RCC 7860 (cell line): ENCODE results near the gene SCFD2.

Experiments used
- DNase-seq: peaks from one replicate; pipeline ENCODE4 v3.0.0-alpha.2; 2015; ENCODE audit warnings: low spot score
- FAIRE-seq: peaks from 2 replicates; lab custom pipeline; 2012; peaks lifted over from hg19 to GRCh38; lab: Jason Lieb, UNC

Gene SCFD2

DNA sequence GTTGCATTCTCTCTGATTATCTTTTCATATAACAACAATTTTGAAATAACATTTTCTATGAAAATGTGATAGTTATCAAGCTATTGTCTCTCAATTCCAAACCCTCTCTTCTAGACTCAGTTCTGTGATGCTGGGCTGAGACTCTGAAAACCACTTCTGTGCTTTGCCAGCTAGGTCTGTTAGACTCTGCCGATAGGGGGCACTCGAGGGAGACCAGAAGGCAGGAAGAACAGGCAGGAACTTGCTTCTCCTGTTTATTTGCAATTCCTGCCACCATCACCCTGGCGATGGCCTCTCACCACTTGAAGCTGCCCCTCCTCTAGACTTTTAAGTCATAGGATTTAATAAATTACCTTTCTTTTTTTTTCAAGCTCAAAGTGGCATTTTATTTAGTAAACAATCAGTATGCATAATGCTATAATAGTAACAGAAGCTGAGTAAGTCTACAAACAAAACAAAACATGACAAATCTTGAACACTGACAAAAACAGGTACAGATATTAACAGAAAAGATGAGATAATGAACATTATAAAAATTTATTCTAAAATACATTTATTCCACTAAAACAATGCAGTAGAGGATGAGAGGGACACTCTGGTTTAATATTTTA is 454.1 kb downstream of the SCFD2 start:
- FAIRE-seq = no peak
- DNase-seq = peak; percentile 46

DNA sequence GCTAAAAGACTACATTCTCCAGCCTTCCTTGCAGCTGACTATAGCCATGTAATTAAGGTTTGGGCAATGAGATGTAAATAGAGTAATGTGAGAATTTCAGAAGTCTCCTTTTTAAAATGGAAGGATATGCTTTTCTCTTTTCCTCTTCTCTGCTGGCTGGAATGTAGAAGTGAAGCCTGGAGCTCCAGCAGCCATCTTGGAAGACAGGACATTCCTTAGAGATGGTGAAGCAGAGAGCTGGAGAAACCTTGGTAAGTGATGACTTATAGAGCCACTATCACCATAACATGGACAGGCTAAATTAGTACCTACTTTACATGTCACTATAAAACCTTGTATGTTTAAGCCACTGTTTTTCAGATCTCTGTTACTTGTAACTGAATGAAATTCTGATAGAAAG is 455.7 kb downstream of the SCFD2 start:
- DNase-seq (no peak), FAIRE-seq (no peak)

DNA sequence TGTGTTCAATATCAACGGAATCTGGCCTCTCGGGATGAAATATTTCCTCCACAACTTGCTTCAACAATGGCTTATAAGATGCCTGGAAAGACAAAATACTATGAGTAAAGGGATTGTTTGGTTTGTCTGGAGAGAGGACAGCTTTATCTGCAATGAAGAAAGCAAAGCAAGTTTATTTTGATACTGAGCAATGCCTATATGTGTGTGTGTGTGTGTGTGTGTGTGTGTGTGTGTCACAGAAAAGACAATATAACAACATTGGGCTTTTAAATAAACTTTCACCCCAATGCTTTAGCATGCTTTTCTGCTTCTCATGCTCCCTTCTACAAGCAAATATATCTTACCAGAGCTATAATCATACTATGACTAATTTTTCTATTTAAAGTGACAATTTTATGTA is 458.4 kb downstream of the SCFD2 start:
- FAIRE-seq (no peak), DNase-seq (no peak)

DNA sequence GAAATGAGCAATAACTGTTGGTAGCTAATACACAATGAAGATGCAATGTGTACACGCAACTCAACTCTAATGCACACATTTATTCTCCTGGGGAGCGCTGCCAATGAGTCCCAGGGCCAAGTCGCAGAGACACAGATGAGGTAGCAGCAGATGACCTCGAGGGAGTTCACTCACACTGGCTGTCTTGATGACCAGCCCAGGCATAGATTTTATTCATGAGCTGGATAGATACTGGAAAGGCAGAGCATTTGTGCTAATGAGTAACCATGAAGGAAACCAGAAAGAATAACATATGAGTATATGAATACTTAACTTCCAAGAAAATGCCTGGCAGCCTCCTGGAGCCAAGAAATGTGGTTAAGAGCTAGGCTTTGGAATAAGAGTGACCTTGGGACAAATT is 461.4 kb downstream of the SCFD2 start:
- FAIRE-seq (no peak), DNase-seq (peak; percentile 39)

DNA sequence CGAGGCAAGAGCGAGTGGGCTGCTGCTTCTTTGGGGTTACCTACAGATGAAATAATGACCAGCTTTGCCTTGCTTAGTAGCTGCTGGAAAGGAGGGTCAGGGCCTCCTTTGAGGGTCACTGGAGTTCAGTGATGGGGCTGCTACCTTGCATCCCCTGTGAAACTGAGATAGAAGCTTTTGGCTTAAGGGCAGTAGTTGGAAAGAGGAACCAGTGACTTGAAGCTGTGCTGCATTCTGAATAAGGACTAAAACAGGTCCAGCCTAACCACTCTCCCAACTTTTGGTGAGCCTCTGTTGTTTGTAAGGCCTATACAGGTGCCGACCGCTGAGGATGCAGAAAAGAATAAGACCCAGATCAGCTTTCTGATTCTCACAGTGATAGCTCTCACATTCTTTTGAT is 462.6 kb downstream of the SCFD2 start:
- FAIRE-seq (no peak), DNase-seq (no peak)

DNA sequence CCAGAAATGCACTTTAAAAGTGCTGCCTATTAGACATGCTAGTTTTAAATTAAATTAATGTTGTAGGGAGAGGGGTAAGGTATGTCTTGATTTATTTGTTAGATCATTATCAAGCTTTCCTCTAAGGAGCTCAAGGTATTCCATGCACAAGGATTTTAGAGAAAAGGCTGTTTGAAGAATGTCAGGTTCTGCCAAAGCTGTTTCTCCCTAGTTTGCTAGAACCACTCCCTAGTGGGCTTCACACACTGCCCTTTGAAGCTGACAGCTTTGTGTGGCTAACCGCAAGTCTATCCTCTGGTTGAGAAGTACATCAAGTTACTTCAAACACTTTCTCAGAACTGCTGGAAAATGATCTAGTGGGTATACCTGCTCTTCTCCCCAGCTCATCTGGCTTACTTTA is 471.4 kb downstream of the SCFD2 start:
- DNase-seq (no peak), FAIRE-seq (no peak)

DNA sequence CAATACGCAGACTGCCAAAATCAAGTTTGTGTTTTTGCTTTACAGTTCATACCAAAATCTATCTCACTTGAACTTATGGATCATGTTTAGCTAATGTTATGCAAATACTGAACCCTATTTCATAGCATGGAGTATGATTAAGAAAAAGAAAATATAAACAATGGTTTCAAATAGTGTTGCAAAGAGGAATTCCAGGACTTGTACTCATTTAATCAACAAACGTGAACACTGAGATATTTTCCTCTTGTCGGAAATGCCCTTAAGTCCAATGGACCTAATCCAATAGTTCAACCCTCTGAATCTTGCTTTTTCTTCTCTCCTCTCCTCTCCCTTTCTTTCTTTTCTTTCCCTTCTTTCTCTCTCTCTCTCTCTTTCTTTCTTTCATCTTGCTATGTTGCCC is 473.0 kb downstream of the SCFD2 start:
- FAIRE-seq = no peak
- no peak for DNase-seq

DNA sequence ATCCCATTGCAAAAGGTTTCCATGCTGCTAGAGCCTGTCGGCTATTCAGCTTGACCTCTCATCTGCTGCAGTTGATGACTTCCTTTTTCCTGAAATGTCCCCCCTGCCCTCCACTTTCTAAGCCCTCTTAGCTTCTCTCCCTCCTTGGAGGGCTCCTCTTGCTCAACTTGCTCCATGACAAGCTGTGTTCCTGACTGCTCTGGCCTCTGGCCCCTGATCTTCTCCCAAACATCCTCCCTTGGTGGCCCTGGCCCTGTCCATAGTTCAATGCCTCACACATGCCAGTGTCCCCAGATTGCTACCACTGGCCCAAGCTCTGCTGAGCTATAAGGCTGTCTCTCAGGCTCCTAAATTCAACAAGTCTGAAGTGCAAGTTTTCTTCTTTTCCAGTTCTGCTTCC is 474.1 kb downstream of the SCFD2 start:
- DNase-seq (no peak), FAIRE-seq (no peak)

DNA sequence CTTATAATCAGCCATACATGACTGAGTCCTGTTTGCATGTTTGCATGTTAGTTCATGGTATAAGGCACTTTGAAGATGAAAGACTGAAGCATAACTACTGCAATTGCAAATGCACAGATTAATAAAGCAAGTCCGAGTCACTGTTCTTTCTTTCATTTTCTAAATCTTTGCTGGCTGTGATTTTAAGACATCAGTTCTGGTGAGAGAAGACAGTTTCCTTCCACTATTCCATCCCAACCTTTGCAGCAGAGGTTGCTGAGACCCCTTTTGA is 475.4 kb downstream of the SCFD2 start:
- DNase-seq (no peak), FAIRE-seq (no peak)

DNA sequence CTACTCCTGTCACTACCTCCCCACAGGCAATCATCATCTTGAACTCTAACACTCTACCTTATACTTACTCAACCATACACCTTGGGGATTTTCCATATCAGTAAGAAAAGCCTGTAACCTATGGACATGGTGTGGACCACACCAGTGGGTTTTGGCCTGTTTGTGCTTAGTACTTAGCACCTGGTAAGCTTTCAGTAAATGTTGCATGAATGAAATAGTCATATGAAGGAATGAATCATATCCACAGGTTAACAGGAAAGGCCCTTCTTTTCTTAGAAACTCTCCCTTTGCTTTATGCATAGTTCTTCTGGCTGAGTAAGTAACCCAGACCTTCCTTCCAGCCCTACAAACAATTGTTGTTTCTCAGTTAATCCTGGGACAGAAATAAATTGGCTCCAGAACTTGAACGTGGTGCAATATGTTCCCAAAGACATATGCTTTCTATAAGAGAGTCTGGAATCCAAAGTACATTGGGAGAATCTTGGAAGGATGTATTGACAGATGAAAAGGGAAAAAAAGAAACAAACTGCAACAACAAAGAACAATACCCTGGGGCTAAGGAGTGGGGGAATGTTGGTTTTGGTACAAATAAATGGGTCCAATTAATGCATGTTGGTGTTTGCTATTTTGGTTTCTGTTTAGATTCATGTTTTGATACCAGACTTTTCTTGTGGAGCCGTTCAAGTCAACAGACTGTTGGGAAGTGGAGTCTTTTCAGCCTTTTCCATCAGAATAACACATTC is 475.9 kb downstream of the SCFD2 start:
- no peak for FAIRE-seq
- DNase-seq = no peak

DNA sequence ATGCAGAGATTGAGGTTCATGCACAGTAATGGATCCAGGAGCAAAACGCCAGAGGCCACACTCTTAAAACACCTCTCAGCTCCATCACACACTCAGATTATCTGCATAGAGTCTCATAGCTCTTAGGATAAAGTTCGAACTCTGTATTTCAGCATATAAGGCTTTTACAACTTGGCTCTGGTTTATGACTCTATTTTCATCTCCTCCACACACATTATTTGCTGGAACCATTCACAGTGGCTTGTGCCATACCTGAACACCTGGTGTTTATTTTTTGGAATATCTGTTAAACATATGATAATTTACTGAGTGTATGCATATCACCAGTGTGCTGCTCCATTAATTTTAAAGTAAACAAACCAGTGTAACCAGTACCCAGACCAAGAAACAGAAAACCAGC is 476.5 kb downstream of the SCFD2 start:
- DNase-seq (no peak), FAIRE-seq (no peak)

DNA sequence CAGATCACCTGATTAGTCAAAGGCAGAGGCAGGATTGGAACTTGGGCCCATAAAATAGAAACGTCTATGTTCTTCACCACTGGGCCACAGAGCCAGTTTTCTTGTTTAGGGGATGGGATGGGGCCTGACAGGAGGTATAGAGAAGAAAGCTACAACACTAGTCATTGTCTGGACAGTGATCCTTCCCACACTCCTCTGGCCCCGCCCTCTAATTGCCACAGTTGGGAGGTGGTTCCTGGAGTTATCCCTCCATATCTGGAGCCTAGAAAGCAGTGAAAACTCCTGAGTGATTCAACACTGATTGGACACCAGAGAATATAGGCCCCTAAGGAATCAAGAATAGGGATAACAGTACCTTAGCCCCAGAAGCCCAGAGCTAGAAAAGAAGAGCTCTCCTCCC is 480.9 kb downstream of the SCFD2 start:
- FAIRE-seq (no peak), DNase-seq (no peak)

DNA sequence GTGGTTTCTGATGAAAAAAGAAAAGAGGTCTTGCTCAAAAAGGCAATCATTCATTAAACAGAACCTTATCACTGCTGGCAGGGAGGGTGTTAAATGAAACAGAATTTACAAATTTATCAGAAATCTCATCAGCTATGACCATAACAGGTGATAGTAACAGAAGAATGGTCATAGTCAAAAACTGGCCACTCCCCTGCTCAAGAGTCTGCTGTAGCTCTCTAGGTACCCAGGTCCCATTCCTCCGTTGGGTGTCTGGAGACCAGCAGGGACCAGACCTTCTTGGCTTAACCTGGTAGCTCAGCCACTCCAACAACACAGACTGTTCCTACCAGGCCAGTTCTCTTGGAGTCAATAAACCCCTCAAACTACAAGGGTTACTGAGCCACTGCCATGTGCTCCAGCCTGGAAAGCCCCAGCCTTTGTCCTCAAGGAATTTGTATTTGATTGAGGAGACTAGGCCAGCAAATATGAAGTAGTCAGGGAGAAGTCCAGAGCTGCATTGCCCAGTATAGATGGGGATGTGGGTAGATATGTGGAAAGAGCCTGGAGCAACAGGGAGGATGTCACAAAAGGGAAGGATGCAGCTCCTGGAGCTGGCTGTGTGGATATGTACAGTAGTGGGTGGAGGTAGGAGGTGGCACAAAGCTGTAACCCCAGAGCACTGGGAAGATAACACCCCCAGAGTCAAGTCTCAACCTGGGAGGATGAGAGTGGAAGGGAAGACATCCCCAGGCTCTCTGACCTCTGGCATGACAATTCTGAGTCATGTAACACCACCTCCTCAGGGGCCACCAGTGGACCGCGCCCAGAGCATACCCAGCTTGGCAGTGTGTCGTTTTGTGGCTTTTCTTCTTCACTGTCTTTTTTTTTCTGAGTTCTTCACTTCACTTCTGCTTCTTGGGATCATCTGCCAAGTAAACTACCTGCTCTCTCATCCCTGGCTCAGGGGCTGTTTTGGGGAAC is 481.9 kb downstream of the SCFD2 start:
- DNase-seq = no peak
- FAIRE-seq = no peak

DNA sequence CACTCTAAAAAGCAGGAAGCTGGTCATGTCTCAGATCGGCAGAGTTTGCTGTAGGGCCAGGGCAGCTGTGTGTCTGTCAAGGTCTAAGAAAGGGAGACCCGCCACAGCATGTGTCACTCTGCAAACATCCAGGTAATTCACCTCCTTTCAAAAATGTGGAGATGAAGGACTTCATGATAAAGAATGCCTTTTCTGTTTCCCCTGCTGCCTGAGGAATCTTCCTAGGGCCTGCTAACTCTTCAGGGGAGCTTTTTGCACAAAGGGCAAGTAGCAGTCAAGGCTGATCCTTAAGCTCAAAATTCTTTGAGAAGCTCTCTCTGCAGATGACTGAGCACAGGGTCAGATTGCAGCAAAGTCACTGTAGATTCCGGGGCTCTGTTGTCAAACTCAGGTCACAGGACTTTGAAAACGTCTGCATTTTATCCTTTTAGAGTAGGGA is 482.7 kb downstream of the SCFD2 start:
- FAIRE-seq = no peak

DNA sequence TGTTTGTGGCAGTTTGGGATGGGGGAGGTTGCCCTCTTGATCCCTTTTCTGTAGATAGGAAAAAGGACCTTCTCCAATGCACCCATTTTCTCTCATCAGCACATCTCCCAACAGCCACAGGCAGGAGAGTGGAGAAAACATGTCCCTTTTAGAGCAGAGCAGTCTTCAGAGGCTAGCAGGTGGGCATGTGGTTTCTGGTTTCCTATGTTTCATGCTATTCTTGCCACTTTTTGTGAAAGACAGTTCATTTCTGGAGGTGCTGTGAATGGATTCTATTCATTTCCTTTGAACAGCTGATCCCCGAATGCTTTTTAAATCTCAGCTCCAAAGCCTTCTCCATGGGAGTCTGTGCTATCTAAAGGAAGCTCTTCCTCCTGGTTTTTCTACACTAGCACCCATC is 484.9 kb downstream of the SCFD2 start:
- no peak for FAIRE-seq
- no peak for DNase-seq

More for the DNA sequence above, 482.7 kb downstream of the SCFD2 start:
- no peak for DNase-seq

DNA sequence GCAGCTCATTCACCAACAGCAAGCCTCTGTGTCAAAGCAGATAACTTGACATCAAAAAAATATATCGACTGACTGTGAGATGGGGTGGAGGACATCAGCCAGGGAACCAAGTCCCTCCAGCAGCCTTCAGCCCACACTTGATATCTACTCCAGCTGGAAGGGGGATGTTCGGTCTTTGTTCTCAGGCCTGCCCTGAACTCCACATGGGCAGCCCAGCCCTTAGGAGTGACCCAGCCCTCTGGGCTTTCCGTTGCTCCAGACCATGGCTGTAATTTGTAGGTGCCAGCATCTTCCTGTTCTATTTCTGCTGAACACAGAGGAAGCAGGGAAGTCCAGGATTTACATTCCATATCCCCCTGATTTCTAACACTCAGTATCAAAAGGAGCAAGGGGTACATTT is 486.4 kb downstream of the SCFD2 start:
- FAIRE-seq = no peak
- no peak for DNase-seq

DNA sequence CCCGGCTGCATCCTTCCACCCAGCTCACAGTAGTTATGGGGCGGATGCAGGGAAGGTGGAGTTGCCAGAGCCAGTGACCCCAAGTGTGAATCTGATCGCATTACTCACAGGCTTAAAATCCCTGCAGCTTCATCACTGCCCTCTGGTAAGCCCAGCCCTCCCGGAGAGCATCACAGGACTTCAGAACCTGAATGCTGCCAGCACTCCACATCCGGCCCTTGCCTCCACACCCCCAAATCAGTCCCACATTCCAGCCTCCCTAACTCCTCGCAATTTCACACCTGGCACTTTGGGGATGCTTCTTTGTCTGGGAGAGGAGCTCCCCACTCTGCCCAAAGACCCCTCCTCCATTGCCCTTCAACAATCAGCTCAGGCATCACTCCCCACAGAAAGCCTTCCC is 488.2 kb downstream of the SCFD2 start:
- DNase-seq (no peak), FAIRE-seq (no peak)

DNA sequence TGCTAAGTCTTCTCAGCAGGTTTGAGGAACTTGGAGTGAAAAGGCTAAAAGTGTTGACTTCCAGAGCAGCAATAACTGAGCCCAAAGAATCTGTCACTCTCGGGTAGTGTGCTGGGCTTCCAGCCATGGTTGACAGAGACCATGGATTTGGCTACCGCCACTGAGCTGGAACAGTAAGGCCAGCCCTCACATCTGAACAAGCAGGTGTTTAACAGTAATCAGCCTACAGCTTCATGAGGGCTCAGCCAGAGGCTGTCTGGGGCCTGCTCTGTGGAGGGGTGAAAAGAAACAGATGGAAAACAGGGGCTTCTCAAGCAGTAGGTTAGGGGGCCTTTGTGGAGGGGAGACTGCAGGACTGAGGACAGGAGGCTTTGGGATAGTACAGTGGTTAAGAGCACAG is 488.8 kb downstream of the SCFD2 start:
- no peak for FAIRE-seq
- DNase-seq = no peak

DNA sequence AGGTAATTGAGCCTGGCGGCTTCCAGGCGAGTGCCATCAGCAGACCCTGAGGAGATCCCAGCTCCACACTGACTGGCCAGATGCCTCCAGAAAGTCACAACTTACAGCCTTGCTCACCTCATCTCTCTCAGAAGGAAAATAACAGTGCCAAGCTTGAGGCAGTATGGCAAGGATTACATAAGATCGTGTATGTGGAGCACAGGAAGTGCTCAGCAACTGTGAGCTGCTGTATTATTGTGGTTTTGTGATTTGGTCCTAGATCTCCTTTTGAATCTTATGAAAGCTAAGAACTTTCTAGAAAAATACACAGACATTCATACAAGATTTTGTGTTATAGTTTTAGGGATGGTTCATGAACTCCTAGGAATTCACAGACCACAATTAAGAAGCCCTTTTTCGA is 489.8 kb downstream of the SCFD2 start:
- FAIRE-seq (no peak), DNase-seq (no peak)

DNA sequence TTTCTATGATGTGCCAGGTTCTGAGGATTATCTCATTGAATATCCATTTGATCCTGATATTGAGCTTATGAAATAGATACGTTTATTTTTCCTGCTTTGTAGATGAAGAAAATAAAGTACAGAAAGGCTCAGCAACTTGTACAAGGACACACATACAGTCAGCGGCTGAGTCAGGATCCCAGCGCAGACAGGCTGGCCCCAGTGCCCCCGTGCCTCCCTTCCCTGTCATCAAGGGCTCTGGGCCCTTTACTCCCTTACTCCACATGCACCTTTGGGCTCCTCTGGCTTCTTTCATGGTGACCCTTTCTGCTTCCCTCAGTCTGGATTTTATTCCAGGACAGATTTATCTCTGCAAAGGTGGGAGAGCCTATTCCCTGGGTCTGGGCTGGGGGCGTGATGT is 490.9 kb downstream of the SCFD2 start:
- DNase-seq = no peak
- no peak for FAIRE-seq

DNA sequence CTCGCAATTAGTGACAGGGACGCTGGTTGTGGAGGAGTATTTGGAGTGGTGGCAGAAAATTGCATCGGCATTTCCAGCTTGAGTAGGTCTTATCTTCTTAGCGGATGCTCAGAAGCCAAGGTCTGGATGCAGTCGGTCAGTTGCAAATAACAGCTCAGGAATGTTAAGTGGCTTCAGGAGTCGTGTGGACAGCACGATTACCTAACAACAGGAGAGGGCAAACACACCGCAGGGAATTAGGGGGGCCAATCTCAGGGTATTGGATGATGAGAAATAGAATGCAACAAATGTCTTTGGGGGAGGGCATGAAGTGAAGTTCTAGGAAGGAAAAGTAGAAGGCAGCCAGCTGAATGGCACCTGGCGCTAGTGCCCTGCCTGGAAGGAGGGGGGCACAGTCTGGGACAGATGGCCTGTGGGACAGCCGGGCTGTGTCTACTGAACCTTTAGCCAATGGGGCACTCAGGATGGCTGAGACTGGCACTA is 492.0 kb downstream of the SCFD2 start:
- no peak for FAIRE-seq
- no peak for DNase-seq

DNA sequence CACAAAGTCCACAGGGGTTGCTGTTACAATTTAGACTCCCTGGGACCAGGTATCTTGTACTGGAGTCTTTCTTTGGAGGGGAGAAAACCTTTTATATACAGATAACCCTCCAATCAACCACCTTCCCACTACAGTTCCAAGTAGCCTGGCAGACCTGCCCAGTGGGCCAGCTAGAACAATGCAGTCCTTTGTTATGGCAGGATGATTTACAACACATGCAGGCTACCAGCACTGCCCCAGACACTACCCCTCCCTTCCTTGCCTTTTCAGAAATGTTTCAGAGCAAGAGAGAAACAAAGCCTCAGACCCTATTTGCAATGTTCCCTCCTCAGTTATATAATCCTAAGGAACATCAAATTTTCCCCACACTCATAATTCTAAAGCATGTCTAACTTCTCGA is 492.7 kb downstream of the SCFD2 start:
- FAIRE-seq (no peak), DNase-seq (no peak)
